ENCODE measurements around the gene POLD2.

The POLD2 gene

GRCh38 chr7:44077681-44078091 lies 45.7 kb downstream of the POLD2 start:
- DNase-seq (ENCODE audit: extremely low read depth, low read depth), result no peak
- no peak for TF ChIP-seq CTCF (IDR thresholded peaks at IDR 0.05; ENCODE audit: low read depth, low read length)

GRCh38 chr7:44077061-44077460 lies 46.3 kb downstream of the POLD2 start:
- no peak for TF ChIP-seq CTCF (IDR thresholded peaks at IDR 0.05; ENCODE audit: low read depth, low read length)
- no peak for DNase-seq (ENCODE audit: extremely low read depth, low read depth)

- DNase-seq (ENCODE audit: extremely low read depth, low read depth), result no peak
- no peak for TF ChIP-seq CTCF (IDR thresholded peaks at IDR 0.05; ENCODE audit: low read depth, low read length)
Measured at GRCh38 chr7:44076101-44076895, 47.0 kb downstream of the POLD2 start.

GRCh38 chr7:44075296-44076075 lies 47.9 kb downstream of the POLD2 start:
- DNase-seq (ENCODE audit: extremely low read depth, low read depth), result no peak

GRCh38 chr7:44074349-44074695 lies 49.0 kb downstream of the POLD2 start:
- TF ChIP-seq CTCF (IDR thresholded peaks at IDR 0.05; ENCODE audit: low read depth, low read length), result no peak
- no peak for DNase-seq (ENCODE audit: extremely low read depth, low read depth)

More at GRCh38 chr7:44075296-44076075, 47.9 kb downstream of the POLD2 start:
- TF ChIP-seq CTCF (IDR thresholded peaks at IDR 0.05; ENCODE audit: low read depth, low read length), result no peak

GRCh38 chr7:44073664-44074348 lies 49.5 kb downstream of the POLD2 start:
- DNase-seq (ENCODE audit: extremely low read depth, low read depth), result no peak
- no peak for TF ChIP-seq CTCF (IDR thresholded peaks at IDR 0.05; ENCODE audit: low read depth, low read length)

Data from AG09319 (cell line).